ENCODE measurements around the gene GGCX.

Gene GGCX

DNA sequence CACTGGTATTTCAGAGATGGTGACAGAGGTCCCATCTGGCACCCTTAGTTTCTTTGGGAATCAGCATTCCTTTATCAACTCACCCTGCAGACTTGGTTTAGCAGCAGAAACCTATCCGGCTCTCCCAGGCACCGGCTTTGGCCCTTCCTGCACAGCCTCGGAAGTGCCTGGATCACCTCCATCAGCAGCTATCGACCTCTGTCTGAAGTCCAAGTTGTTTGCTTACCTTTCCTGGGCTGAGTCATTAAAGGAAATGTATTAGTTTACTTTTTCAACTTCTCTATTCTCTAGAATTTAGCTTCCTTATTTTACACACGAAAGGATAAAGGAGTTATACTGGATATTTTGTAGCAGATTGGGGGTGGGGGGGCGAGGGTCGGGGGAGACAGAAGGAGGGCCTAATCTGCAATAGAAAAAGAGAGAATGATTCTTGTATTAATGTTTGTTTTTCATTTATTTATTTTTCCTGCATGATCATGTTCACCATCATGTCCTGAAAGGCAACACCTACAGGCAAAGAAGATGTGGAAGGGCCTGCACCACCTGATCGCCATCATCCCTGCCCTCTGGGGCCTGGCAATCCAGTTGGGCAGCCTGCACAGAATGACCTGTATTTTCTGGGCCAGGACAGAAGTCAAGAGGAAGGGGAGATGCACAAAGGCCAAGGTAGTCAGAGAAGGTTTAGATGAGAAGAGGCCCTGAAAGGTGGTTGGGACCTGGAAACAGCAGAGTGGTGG lies 44.5 kb downstream of the GGCX start:
- no peak for DNase-seq (ENCODE audit: low spot score)

DNA sequence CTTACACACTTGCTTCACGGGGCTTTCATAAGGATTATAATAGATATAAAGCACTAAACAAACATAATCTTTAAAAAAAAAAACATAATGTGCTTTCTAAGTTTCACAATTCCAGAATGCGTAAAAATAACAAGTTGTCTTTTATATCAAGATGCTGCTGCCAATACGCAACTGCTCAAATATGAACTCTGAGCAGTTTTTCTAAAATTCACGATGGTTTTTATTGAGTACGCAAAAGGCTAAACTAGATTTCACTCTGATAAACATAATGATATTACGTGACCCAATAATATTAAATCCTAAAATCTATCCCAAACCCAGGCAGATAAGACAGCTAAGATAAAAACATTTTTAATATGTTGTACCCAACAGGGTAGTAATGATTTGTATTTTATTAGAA lies 47.0 kb downstream of the GGCX start:
- DNase-seq (ENCODE audit: low spot score): no peak

DNA sequence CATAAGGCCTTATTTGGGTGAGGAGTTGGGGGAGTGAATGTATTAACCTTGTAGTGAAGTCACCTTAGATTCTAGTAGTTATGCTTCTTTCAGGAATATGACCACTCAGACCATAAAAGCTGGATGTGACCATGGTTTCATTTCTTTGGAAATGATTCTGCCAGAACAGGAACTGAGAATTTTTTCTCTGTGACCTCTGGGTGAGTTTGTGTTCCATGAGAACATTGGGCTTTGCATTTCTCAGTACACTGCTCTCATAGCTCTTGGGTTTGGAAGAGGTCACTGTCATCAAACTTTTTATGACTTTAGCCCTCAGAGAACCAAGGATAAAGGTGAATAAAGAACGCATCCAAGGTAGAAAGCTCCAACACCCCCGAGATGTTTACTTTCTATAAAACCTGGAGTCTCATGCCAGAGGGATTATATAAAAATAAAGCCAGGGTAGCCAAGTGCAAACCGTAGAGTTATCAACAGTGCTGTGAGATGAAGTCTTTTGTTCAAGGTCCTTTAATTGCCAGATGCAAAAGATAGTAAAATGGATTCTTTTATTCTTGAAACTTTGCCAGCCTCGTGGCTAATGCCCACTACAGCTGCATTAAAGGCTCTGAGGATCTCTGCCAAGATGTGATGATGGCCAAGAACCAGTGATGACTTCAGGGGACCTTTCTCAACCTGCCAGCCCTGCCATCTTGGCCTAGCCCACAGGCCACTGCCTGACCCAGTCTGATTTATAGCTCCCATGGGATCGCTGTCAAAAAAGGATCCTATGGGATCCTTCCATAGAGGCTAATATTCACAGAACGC lies 50.1 kb downstream of the GGCX start:
- DNase-seq (ENCODE audit: low spot score): no peak

DNA sequence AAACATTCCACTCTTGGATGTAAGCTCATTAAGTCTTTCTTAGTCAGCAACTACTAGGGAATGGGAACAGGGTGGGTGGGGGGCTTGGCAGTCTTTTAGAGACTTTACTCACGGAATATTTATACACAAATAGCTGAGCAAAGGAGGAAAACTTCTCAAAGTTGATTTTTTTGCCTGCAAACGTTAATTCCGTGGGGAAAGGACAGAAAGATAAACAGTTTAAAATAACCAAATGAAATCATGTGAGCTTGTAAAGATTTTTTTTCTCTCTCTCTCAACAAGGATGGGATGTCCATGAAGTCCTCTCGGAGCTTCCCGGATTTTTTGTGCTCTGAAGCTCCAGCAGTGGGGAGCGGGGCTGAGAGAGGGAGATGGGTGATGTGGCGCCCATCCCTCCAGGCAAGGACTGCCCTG lies 54.5 kb downstream of the GGCX start:
- DNase-seq (ENCODE audit: low spot score): no peak

DNA sequence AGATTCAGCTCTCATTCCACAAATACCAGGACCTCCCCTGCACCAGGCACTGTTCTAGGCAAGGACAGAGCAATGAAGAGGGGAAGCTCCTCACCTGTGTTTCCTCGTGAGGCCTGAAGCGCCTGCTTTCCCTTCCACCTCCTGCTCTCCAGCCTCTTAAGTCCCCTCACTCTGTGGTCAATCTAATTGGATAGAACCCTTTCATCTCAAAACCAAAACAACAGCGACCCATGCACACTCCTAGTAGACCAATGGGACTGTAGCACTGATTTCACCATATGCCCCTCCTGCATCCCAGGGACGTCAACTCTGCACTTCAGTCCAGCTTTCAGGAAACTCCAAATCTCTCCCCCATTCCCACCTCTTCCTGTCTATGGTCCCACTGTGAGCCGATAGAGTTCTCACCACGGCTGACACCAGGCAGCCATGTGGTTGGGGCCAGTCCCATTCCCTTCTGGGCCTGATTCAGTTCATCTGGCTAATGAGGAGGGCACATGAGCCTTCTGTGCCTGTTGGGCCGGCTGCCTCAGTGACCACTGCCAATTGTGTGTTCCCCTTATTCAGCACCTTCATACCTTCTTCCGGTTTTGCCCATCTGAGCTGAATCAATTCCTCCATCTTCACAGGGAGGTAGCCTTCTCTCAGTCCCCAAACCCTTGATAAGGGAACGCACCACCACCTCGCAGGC lies 55.6 kb downstream of the GGCX start:
- no peak for DNase-seq (ENCODE audit: low spot score)

DNA sequence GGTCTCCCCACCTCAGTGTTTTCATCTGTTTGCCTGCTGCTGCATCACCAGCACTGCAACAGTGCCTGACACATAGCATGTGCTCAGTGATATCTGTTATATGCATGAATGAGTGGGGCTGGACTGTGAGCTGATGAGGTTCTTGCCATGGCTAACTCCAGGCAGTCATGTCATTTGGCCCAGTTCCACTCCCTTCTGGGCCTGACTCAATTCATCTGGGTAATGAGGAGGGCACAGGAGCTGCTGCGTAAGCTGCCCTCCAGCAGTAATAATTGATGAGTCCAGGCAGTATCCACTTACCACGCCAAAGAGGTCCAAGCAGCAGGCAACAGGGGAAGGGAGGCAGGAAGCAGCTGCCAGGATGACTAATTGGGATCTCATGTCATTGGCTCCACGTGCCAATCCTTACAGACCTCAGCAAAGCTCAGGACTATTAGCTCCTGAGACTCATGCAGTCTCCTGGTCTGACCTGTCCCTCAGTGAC lies 56.5 kb downstream of the GGCX start:
- DNase-seq (ENCODE audit: low spot score): no peak

DNA sequence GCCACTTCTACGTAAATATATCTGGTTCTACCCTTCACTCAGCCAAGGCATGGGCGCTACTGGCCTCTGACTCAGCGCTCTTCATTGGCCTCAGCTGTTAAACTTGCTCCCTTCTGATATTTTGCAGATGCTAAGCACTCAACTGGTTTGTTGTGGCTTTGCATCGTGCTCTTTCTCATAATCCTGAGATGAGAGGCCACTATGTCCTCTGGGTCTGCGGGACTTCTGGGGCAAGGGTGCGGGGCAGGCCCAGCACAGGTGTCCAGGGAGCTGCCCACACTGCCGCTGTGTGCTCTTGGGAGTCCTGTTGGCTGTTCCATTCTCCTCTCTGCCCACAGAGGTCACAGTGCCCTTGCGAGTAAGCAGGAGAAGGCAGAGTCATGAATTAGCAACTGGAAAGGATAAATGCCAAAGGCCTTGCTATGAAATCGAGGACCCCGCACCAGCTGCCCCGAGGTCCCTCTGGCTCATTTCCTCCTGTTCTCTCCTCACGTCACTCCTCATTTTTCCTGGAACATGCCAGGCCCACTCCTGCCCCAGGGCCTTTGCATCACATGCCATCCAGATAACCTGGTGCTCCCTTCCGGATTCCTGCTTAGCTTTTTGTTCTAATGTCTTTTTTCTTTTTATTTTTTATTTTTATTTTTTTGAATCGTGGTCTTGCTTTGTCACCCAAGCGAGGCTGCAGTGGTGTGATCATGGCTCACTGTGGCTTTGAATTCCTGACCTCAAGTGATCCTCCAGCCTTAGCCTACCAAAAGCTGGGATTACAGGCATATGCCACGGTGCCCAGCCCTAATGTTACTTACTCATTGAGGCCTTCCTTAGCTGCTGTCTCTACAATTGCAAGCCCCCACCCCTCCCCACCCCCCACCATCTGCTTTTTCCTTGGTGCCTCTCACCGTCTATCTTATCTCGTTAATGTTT lies 57.2 kb downstream of the GGCX start:
- DNase-seq (ENCODE audit: low spot score): no peak

DNA sequence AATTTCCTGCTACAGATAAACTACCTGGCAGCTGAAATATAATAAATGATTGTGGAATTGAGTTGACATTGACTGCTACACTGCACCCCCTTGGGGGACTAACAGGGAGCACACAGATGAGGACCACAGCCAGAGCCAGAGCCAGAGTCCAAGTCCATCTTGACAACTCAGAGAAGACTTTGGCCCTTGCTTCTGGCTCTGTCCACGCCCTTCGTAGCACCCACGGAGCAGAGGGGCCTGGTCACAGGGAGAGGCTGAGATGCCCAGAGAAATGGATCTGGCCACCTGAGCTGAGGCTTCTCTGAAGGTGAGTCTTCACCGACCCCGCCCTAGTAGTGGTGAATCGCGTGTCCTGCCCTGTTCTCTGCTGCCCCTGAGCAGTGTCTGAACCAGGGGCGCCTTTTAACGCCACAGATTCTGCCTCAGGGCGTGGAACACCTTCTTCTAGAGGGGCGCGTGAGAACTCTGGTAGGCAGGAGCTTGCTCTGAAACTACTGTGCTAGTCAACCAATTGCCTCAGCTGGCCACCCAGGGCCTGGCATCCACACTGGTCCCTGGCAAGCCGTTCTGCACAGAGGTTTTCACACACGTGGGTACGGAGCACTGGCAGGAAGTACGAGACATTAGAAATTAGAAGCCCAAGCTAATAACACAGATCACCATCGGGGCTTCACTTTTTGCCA lies 58.0 kb downstream of the GGCX start:
- DNase-seq (ENCODE audit: low spot score): no peak

DNA sequence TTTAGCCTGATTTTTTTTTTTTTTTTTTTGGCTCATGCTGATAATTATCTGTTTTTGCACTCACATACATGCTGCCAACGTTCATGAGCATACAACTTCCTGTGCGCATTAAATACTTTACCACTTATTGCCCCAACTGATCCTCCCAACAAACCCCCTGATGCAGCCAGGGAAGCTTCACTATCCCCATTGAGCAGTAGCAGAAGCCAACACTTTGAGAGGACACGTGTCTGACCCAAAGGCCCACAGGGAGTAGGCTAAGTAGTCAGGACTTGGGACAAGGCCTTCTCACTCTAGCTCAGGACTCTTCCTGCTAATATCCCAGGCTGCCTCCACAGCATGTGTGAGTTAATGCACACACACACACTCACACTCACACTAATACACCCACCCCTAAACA lies 58.6 kb downstream of the GGCX start:
- no peak for DNase-seq (ENCODE audit: low spot score)

DNA sequence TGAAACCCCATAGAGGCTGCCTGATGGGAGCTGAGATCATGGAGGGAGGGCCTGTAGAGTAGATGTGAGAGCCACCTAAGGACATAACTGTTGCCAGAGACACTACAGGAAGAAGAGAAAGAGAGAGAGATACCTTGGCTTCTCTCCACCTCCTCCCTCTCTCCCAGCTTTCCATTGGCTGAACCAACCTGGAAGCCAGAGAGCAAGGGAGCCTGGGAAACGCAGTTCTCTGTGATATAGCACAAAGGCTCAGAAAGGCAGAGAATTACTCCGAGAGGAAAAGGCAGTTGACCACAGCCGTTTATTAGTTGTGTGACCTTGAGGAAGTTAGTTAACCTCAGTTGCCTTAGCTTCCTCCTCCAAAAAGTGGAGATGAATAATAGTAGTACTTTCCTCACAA lies 60.0 kb downstream of the GGCX start:
- DNase-seq (ENCODE audit: low spot score): peak; percentile 46

DNA sequence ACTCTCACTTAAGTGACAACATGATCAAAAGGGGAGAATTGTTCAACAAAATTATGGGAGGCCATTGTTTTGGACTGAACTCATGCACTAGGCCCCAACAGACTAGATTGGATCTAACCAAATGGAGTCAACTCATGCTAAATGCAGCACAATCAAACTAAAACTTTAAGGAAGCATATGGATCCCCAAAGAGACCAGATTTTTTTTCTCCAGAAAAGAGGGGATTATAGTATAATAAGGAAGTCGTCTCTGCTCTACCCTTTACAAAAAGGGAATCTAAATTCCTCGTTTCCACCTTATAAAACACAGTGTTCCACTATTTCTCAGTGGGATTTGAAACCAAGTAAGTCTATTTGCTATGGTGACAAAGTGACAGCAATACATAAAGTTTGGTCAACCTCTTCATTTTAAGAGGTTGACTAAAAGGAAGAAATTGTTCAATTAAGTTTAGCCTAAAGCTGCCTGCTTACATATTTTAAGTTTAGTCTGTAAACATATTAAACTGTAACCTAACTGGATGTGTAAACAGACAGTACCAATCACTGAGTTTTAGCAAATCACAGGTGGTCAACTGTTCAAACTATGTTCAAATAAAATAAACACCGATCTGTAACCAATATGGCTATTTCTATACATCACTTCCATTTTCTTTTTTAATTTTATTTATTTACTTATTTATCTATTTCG lies 63.2 kb downstream of the GGCX start:
- no peak for DNase-seq (ENCODE audit: low spot score)

DNA sequence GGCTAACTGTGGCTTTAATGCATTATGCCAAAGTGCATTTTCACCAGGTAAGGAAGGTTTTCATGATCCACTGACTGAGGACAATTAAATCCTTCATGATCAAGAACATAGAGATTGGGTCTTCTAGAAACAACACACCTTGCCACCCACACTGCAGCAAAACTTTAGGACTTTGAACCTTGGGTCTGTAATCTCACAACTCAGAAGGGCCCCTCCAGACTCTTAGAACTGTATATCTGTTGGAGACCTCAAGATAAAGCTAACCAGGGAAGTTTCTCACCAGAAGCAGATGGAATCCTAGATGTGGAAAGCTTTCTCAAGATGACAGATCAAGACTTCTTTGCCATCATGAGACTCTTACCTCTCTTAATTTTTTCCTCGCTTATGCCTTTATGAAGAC lies 64.9 kb downstream of the GGCX start:
- DNase-seq (ENCODE audit: low spot score): no peak
